Measurements from ENCODE around the gene PMS1.

Gene PMS1

DNA sequence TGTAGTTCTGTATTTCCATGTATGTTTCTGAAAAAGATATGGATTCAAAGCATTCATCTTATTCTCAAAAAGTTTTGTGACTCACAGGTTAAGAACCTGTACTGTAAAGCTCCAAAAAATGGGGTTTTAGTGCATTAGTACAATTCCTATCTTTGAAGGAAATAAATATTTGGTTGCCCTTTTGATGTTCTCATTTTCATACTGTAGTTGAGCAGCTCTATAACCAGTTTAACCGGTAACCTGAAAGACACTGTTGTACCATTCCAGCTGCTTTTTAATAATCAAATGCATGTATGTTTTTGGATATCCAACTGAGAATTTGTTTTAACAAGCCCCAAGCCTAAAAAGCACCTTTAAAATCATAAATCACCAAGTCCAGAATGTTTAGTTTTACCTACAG is 12.0 kb upstream of the PMS1 start:
- no peak overlapping the region for H3K9ac ChIP-seq
- H3K27ac ChIP-seq = no peak overlapping the region
- peaks cover 3% of the 10 kb centered on the region; the same call in 1 of the 2 replicates for H3K36me3 ChIP-seq (ENCODE audit: insufficient read depth)
- no peaks in the 10 kb centered on the region for H3K79me2 ChIP-seq (ENCODE audit: insufficient read depth, low read depth)
- H4K20me1 ChIP-seq (ENCODE audit: insufficient read depth) = no peaks in the 10 kb centered on the region
- TF ChIP-seq, protein P1, sequence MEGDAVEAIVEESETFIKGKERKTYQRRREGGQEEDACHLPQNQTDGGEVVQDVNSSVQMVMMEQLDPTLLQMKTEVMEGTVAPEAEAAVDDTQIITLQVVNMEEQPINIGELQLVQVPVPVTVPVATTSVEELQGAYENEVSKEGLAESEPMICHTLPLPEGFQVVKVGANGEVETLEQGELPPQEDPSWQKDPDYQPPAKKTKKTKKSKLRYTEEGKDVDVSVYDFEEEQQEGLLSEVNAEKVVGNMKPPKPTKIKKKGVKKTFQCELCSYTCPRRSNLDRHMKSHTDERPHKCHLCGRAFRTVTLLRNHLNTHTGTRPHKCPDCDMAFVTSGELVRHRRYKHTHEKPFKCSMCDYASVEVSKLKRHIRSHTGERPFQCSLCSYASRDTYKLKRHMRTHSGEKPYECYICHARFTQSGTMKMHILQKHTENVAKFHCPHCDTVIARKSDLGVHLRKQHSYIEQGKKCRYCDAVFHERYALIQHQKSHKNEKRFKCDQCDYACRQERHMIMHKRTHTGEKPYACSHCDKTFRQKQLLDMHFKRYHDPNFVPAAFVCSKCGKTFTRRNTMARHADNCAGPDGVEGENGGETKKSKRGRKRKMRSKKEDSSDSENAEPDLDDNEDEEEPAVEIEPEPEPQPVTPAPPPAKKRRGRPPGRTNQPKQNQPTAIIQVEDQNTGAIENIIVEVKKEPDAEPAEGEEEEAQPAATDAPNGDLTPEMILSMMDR (conservative IDR thresholded peaks at IDR 0.05; ENCODE audit: low read depth, low read length) = no peak
- H3K4me2 ChIP-seq = no peak overlapping the region
- no peak overlapping the region for H2AFZ ChIP-seq (ENCODE audit: low read depth)
- H3K4me1 ChIP-seq (ENCODE audit: low read depth, poor library complexity, severe bottlenecking) = no peaks in the 10 kb centered on the region
- H3K27me3 ChIP-seq (ENCODE audit: insufficient read depth, low read depth) = no peaks in the 10 kb centered on the region
- no peak overlapping the region for H3K4me3 ChIP-seq (IDR thresholded peaks at IDR 0.05; ENCODE audit: insufficient read depth, low read depth, low read length)

DNA sequence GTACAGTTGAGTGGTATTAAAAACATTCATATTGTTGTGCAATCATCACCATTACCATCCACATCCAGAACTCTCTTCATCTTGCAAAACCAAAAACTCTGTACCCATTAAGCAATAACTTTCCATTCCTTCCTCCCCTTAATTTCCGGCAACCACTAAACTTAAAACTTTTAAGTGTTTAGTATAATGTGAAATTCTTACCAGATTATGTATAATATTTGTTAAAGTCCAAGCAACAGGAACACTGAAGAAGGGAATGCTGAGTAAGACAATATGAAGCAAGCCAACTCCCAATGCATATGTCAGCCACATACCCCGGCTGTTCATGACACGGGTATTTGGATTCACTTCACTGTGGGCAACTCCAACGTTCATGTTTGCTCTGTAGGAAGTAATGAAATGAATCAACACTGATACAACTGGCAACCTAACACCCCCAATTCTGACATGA is 2.0 kb upstream of the PMS1 start:
- no peaks in the 10 kb centered on the region for H3K27me3 ChIP-seq (ENCODE audit: insufficient read depth, low read depth)
- no peaks in the 10 kb centered on the region for H4K20me1 ChIP-seq (ENCODE audit: insufficient read depth)
- H2AFZ ChIP-seq (ENCODE audit: low read depth) = no peak overlapping the region
- TF ChIP-seq, protein P1 (conservative IDR thresholded peaks at IDR 0.05; ENCODE audit: low read depth, low read length) = no peak
- H3K79me2 ChIP-seq (ENCODE audit: insufficient read depth, low read depth) = peaks cover 57% of the 10 kb centered on the region
- no peak overlapping the region for H3K4me3 ChIP-seq (IDR thresholded peaks at IDR 0.05; ENCODE audit: insufficient read depth, low read depth, low read length)
- H3K36me3 ChIP-seq (ENCODE audit: insufficient read depth) = no peaks in the 10 kb centered on the region; the same call in 1 of the 2 replicates
- peak overlapping the region; percentile 98 for H3K4me2 ChIP-seq
- peaks cover 30% of the 10 kb centered on the region for H3K4me1 ChIP-seq (ENCODE audit: low read depth, poor library complexity, severe bottlenecking)
- peak overlapping the region; percentile 66; the same call in 1 of the 2 replicates for H3K27ac ChIP-seq
- H3K9ac ChIP-seq = no peak overlapping the region

DNA sequence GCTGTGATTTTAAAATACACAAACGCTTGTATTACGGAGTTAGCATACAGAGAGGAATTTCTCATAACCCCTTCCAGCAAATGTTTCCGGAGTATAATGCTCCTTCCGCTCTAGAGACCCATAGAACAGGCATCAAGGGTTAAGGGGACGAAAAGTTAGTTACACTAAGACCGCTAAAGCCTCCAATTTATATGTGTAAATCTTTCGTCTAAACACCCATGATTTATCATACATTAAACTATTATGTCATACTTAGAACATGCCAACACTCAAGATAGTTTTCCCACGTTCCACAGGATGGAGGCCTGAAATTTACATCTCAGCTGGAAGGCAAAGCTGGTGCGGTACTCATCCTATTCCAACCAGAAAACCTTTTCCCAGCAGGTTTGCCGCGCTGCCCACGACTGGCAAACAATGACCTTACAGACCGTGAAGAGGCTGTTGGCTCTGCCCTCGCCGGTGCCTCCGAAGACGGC is 761 bp upstream of the PMS1 start:
- Histone ChIP-seq H2AFZ (ENCODE audit: low read depth) (peak overlapping the region; percentile 83), H3K36me3 (ENCODE audit: insufficient read depth) (no peaks in the 10 kb centered on the region; the same call in 1 of the 2 replicates)

DNA sequence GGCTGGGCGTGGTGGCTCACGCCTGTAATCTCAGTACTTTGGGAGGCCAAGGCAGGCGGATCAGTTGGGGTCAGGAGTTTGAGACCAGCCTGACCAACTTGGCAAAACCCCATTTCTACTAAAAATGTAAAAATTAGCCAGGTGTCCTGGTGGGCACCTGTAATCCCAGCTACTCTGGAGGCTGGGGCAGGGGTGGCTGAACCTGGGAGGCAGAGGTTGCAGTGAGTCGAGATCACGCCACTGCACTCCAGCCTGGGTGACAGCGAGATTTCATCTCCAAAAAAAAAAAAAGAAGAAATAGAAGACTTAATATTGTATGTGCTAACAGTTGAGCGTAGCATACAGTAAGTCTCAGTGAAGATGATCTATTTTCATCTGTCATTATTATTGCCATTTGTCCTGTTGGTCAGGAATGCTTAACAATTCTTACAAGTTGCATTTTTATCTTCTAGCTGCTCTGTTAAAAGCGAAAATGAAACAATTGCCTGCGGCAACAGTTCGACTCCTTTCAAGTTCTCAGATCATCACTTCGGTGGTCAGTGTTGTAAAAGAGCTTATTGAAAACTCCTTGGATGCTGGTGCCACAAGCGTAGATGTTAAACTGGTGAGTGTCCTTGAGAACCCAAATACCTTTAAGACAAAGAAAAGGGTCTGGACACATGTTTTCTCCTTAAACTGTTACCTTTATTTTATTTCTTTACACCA is 7.2 kb downstream of the PMS1 start:
- Histone ChIP-seq H3K27me3 (ENCODE audit: insufficient read depth, low read depth) (no peaks in the 10 kb centered on the region), H4K20me1 (ENCODE audit: insufficient read depth) (no peaks in the 10 kb centered on the region), H3K36me3 (ENCODE audit: insufficient read depth) (peaks cover 9% of the 10 kb centered on the region; the same call in 1 of the 2 replicates), H2AFZ (ENCODE audit: low read depth) (peak overlapping the region; percentile 11; the same call in 1 of the 2 replicates), H3K79me2 (ENCODE audit: insufficient read depth, low read depth) (peaks cover 18% of the 10 kb centered on the region; the same call in 1 of the 2 replicates), H3K4me1 (ENCODE audit: low read depth, poor library complexity, severe bottlenecking) (peaks cover 17% of the 10 kb centered on the region), H3K27ac (peak overlapping the region; percentile 56), H3K4me3 (IDR thresholded peaks at IDR 0.05; ENCODE audit: insufficient read depth, low read depth, low read length) (peak overlapping the region; percentile 65), H3K4me2 (peak overlapping the region; percentile 48), H3K9ac (peak overlapping the region; percentile 25; the same call in 1 of the 2 replicates)
- TF ChIP-seq, protein P1 (conservative IDR thresholded peaks at IDR 0.05; ENCODE audit: low read depth, low read length) = no peak

More for the DNA sequence above, 761 bp upstream of the PMS1 start:
- Histone ChIP-seq H3K27ac (peak overlapping the region; percentile 66), H3K79me2 (ENCODE audit: insufficient read depth, low read depth) (peaks cover 57% of the 10 kb centered on the region), H3K4me2 (peak overlapping the region; percentile 98), H3K4me3 (IDR thresholded peaks at IDR 0.05; ENCODE audit: insufficient read depth, low read depth, low read length) (peak overlapping the region; percentile 62), H3K27me3 (ENCODE audit: insufficient read depth, low read depth) (no peaks in the 10 kb centered on the region), H3K9ac (peak overlapping the region; percentile 79; the same call in 1 of the 2 replicates), H4K20me1 (ENCODE audit: insufficient read depth) (no peaks in the 10 kb centered on the region), H3K4me1 (ENCODE audit: low read depth, poor library complexity, severe bottlenecking) (peaks cover 30% of the 10 kb centered on the region)
- TF ChIP-seq, protein P1 (conservative IDR thresholded peaks at IDR 0.05; ENCODE audit: low read depth, low read length) = no peak
